Activated CD4-positive, alpha-beta T cell treated with anti-CD3 and anti-CD28 coated beads, Interleukin-2, Interleukin-4, amounts not matched to agents 100 ng/mL and 50 ng/mL, durations not matched to agents 16 hours and 8 hours (primary cell): ENCODE results near the gene DSCAM.
"Not testable (repeated sequence)": the region's sequence is repeated elsewhere in the genome, so short reads cannot be mapped to it uniquely, and the experiment has no call there.

Source experiments
- DNase-seq: peaks from one replicate; pipeline ENCODE4 v3.0.0-alpha.2; 2020; ENCODE audit warnings: low spot score

The DSCAM gene

GRCh38 chr21:40846587-40847411 lies at the start of gene DSCAM:
TSS of gene DSCAM (minus strand) at chr21:40847158. CDS start at chr21:40846661, 497 bp downstream.
- no peak for DNase-seq

- DNase-seq, result not testable (repeated sequence)
Observed at GRCh38 chr21:40895697-40896096, 48.7 kb upstream of the DSCAM start.

GRCh38 chr21:40886931-40887330 lies 40.0 kb upstream of the DSCAM start:
- DNase-seq, result no peak

- DNase-seq, result no peak
Observed at GRCh38 chr21:40886006-40886405, 39.0 kb upstream of the DSCAM start.

GRCh38 chr21:40882192-40882915 lies 35.4 kb upstream of the DSCAM start:
- no peak for DNase-seq

GRCh38 chr21:40881767-40882166 lies 34.8 kb upstream of the DSCAM start:
- no peak for DNase-seq

- no peak for DNase-seq
Observed at GRCh38 chr21:40871099-40871498, 24.1 kb upstream of the DSCAM start.

- DNase-seq, result no peak
Observed at GRCh38 chr21:40863839-40864238, 16.9 kb upstream of the DSCAM start.

- DNase-seq, result no peak
Observed at GRCh38 chr21:40858517-40858916, 11.6 kb upstream of the DSCAM start.

- DNase-seq, result no peak
Observed at GRCh38 chr21:40853956-40854688, 7.2 kb upstream of the DSCAM start.

GRCh38 chr21:40852563-40852962 lies 5.6 kb upstream of the DSCAM start:
- no peak for DNase-seq

- DNase-seq, result no peak
Observed at GRCh38 chr21:40851749-40852148, 4.8 kb upstream of the DSCAM start.

- no peak for DNase-seq
Observed at GRCh38 chr21:40850071-40850470, 3.1 kb upstream of the DSCAM start.

GRCh38 chr21:40847951-40848350 lies 993 bp upstream of the DSCAM start:
- no peak for DNase-seq

GRCh38 chr21:40846103-40846502 lies 855 bp downstream of the DSCAM start:
- DNase-seq, result no peak

- no peak for DNase-seq
Observed at GRCh38 chr21:40845441-40845995, 1.4 kb downstream of the DSCAM start.

GRCh38 chr21:40844935-40845334 lies 2.0 kb downstream of the DSCAM start:
- no peak for DNase-seq

GRCh38 chr21:40842197-40842552 lies 4.8 kb downstream of the DSCAM start:
- no peak for DNase-seq

GRCh38 chr21:40841524-40842196 lies 5.3 kb downstream of the DSCAM start:
- DNase-seq, result no peak

- DNase-seq, result no peak
Observed at GRCh38 chr21:40840401-40841125, 6.4 kb downstream of the DSCAM start.

- no peak for DNase-seq
Observed at GRCh38 chr21:40839521-40839920, 7.4 kb downstream of the DSCAM start.
